KG1 (cell line): ENCODE data around the gene GPR146.
"Not testable (repeated sequence)": the region's sequence is repeated elsewhere in the genome, so short reads cannot be mapped to it uniquely, and the experiment has no call there.

Experiments
- DNase-seq: peaks from one replicate; lab custom pipeline; 2025; lab: John Stamatoyannopoulos, UW

Gene GPR146, protein sequence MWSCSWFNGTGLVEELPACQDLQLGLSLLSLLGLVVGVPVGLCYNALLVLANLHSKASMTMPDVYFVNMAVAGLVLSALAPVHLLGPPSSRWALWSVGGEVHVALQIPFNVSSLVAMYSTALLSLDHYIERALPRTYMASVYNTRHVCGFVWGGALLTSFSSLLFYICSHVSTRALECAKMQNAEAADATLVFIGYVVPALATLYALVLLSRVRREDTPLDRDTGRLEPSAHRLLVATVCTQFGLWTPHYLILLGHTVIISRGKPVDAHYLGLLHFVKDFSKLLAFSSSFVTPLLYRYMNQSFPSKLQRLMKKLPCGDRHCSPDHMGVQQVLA

DNA sequence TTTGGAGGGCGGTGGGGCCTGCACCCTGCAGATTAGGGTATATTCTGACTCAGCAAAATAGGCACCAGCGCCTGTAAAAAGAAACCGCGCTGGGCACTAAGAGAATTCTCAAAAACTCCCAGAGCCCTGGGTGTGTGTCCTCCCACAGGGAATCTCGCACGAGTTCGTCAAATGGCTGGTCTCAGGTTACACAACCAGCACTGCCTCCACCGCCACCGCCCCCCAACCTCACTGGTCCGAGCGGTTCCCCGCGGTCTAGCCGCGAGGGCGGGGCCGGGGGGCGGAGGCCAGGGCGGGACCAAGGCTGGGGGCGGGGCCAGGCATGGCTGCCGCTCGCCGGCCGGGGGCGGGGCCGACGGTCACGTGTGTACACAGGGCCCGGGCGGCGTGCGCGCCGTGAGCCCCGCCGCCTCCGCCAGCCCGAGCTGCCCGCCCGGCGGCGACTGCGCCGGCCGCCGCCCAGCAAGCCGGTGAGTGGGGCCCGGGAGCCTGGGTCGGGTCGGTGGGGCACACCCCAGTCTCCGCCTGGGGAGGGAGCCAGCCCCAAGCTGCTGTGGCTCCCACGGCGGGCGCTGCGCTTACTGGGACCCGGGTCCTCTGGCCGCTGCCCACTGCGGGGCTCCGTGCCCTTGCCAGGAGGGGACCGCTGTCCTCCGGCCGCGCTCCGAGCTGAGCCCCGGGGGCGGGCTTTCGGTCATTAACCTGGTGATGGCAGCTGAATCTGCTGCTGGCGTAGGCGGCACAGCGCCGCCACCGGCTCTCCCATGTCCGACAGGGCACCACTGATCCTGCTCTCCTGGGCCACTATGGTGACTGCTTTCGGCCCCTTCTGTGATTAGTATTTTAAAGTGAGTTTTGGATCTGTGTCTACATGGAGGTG, at the start of gene GPR146:
GPR146 (plus strand) TSS at position 358 of the 880 bp plus-strand sequence. CDS start 12,970 bp downstream, outside the sequence.
- peak; percentile 77 for DNase-seq

DNA sequence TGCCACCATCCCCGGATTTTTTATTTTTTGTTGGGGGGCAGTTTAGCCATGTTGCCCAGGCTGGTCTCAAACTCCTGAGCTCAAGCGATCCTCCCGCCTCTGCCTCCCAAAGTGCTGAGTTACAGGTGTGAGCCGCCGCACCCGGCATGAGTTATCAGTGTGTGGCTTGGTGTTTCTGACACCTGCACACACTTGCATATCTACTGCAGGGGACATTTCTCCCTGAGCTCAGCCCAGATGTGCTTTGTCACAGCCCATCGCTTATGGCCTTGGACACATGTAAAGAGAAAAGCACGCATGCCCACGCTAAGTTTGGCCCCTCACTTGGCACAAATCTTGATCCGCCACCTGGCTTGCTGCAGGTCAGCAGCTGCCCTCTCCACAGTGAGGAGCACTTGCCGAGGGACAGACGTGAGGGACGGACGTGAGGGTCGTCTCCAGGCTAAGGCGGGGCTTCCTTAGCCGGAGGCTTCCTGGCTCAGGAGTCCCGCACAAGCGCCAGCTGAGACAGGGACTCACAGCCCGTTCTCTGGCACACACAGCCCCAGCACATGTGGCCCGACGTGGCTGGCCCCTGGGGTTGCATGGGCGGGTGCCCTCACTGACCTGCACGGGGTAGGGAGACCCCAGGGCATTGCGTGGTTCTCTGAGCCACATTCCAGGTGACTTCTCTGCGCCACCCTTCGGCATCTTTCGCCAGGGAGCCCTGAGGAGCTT, 49.6 kb upstream of the GPR146 start:
- DNase-seq: no peak

DNA sequence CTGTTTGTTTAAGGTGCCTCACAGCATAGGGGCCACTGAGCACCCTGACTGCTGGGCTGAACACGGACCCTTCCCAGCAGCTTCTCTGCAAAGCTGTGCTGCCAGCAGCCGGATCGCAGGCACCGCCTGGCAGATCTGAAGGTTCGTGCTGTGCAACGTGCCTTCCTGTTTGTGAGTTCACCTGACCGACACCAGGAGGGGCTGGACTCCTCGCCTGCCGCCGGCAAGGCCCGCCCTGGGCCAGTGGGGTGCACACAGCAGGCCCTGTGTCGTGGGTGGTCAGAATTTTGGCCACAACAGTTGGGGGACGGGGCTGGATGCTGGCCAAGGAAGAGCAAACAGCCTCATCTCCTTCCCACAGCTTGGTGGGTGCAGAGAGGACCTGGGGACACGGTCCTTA, 48.8 kb upstream of the GPR146 start:
- no peak for DNase-seq

DNA sequence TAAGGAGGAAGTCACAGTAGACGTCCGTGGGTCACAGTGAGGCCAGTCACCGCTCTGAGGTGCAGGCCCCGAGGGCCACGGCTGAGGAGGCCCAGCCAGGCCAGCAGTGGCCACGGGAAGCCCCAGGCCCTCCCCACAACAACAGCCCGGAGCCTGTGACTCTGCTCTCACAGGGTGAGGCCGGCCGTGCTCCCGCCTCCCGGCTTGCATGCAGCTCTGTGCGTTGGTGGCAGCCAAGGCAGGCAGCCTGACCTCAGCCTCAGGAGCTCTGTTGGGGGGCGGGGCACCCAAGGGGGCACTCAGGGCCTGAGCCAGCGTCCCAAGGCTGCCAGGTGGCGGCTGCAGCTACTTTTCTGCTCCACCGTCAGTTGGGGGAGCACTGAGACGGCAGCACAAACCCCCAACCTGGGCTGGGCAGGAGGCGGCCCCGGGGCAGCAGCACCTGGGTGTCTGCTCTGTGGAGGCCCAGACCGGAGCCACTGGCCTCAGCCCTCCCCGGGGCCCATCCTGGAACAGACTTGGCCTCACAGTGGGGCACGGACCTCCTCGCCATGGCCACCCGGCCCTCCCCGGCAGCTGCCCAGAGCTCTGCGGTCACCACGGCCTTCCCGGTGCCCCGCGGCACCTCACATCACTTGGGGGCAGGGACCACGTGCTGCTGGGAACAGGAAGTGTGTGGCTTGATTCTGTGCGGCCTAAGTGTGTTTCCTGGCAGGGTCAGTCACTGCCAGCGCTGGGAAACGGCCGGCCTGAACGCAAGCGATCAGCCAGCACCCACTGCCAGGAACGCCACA, 48.1 kb upstream of the GPR146 start:
- no peak for DNase-seq

DNA sequence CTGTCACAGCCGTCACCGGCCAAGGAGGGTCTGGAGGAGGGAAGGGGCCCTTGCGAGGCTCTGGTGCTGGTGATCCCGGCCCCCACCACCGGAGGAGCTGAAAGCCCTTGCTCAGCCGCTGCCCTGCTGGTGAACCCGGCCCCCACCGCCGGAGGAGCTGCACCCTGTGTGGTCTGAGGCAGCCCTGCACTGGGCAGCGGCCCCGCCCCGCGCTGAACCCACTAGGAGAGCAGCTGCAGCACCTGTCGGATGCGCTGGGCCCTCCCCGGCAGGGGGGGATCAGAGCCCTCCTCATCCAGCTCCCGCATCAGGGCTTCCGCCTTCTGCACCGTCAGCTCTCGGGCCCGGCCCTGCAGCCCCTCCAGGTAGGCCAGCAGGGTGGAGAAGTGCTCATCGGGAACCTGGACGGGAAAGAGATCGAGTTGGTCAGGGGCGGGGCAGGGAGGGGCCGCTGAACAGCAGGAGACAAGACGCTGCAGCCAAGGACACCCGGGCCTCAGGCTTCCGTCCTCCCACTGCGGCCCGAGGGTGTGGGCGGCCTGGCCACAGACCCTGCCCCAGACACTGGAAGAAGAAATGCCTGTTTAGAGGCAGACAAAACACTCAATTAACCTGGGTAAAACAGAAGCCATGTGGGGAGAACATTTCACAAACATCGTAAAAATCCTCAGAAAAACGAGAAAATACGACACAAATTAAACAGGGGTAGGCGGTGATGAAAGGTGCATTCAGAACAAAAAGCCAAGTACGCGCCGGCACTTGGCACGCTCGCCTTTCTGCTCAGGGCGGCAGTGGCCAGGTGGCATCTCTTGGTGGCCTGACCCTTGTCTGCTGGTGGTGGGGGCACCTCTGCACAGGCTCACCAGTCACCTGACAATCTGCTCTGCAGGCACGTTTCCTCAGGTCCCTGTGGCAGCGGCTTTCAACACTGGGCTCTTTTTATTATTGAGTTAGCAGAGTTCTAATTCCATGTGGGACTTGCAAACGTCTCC, 46.6 kb upstream of the GPR146 start:
- DNase-seq: no peak

DNA sequence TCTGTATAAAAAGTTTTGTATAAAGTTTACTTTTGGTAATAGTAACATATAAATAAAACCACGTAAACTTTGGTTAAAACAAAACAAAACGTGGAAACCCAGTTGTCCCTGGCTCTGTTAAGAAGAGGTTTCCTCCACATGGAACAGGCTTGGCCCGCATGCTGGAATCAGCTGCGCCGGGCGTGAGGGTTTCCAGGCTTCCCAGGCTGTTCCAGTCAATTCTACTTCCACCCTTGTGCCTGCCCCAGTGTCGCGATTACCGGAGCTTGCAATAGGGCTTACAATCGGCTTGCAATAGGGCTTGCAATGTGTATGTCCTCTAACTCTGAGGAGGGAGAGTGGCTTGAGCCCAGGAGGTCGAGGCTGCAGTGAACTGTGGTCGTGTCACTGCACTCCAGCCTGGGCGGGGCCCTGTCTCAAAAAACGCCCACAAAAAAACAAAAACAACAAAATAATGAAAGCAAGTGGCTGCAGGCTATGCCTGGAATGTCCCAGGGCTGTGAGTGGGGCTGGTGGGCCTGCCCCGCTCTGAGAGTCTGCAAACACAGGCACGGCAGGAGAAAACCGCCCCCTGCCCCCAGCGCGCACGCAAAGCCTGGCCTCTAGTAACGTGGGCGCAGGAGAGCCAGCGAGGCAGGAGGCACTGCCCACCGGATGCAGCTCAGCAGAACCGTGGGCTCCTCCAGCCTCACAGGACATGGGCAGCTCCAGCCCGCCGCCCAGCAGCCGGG, 45.0 kb upstream of the GPR146 start:
- DNase-seq: no peak

DNA sequence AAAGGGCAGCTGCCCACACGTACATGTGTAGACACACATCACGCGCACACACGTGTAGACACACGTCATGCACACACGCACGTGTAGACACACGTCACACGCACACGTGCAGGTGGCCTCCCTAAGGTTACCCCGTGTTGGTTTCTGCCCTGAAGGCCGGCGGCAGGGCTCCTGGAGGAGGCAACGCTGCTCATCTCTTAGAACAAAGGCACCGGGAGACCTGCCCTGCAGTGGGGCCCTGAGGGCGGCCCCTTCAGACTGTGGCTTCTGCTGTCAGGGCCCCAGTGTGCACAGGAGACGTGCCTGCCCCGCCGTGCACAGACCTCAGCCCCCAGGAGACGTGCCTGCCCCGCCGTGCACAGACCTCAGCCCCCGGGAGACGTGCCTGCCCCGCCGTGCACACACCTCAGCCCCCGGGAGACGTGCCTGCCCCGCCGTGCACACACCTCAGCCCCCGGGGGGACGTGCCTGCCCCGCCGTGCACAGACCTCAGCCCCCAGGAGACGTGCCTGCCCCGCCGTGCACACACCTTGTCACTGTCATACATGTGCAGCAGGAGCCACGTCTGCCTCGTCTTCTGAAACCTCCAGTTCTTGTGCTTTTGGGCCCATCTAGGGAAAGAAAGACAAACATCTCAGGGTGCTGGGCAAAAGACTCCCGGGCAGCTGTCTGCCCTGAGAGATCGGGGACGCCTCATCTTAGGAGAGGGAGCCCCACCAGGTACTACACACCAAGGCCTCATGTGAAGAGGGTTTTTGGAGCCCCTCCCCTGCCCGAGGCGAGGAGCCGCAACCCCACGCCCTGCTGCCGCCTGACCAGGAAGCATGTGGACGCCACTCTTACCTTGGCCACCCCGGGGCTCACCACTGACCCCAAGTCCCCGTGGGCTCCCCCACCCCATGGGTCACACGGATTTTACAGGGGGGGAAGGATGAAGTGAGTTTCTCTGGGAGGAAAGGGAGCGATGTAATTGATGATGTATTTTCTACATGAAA, 44.1 kb upstream of the GPR146 start:
- DNase-seq: no peak

DNA sequence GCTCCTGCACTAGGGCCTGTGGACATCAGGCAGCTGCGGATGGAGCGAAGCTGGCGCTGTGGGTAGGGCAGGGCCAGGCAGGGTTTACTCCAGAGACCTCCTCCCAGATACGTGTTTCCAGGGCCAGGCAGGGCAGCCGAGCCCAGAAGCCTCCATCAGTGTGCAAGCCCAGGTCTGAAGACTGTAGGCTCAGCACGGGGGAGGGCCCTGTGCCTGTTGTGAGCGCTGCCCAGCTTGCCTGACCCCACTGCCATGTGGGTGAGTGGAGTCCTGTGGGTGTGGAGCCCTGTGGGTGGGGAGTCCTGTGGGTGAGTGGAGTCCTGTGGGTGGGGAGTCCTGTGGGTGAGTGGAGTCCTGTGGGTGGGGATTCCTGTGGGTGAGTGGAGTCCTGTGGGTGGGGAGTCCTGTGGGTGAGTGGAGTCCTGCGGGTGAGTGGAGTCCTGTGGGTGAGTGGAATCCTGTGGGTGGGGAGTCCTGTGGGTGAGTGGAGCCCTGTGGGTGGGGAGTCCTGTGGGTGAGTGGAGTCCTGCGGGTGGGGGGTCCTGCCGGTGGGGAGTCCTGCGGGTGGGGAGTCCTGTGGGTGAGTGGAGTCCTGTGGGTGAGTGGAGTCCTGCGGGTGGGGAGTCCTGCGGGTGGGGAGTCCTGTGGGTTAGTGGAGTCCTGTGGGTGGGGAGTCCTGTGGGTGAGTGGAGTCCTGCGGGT, 43.1 kb upstream of the GPR146 start:
- not testable (repeated sequence) for DNase-seq

DNA sequence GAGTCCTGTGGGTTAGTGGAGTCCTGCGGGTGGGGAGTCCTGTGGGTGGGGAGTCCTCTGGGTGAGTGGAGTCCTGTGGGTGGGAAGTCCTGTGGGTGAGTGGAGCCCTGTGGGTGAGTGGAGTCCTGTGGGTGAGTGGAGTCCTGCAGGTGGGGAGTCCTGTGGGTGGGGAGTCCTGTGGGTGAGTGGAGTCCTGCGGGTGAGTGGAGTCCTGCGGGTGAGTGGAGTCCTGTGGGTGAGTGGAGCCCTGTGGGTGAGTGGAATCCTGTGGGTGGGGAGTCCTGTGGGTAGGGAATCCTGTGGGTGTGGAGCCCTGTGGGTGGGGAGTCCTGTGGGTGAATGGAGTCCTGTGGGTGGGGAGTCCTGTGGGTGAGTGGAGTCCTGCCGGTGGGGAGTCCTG, 42.3 kb upstream of the GPR146 start:
- not testable (repeated sequence) for DNase-seq

DNA sequence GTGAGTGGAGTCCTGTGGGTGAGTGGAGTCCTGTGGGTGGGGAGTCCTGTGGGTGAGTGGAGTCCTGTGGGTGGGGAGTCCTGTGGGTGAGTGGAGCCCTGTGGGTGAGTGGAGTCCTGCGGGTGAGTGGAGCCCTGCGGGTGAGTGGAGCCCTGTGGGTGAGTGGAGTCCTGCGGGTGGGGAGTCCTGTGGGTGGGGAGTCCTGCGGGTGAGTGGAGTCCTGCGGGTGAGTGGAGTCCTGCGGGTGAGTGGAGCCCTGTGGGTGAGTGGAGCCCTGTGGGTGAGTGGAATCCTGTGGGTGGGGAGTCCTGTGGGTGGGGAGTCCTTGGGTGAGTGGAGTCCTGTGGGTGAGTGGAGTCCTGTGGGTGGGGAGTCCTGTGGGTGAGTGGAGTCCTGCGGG, 41.9 kb upstream of the GPR146 start:
- DNase-seq: not testable (repeated sequence)

DNA sequence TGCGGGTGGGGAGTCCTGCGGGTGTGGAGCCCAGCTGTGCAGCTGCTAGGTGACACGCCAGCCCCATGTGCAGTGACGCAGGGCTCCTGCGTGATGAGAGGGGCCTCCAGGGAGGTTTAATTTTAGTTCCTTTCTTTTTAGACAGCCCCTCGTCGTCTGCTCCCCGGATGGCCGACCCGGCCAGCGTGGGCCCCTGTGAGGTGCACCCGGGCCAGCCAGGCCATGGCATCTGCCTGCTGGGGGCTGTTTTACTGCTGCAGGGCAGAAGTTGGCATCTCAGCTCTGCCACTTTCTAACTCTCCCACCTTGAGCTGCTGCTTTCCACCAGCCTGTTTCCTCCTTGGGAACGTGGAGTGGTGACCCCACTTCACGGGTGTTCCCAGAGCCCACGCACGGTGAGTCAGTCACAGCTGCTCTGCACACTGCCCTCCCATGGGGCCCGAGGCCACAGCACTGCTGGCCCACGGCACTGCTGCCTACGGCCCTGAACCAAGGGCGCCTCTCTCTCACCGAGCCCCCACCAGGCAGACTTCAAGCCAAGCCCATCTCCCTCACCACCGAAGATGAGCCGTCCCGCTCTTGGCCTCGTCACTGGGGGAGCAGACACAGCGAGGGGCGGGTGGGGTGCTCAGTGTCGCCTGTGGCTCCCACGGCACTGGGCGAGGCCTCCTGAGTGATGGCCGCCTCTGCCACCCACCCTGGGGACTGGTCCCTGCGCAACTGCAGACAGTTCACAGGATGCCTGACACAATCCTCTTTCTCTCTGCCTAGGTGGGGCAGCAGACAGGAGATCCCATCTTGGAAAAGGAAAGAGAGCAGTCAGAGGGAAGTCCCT, 40.1 kb upstream of the GPR146 start:
- no peak for DNase-seq

DNA sequence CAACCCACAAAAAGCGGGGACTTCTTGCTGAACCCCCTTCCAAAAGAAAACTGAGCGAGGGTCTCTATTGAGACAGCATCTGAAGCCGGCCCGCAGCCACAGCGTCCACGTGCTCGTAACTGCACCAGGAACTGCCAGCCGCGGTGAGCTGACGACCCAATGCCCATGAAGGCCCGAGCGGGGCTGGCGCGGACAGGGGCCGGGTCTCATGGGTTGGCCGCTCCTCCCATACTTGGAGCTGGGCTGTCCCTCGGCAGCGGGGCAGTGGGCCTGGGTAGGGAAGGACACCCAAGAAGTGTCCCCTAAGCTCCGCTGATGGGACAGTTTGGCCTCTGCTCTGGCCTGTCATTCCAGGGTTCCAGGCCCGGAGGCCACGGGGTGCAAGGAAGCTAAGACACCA, 39.0 kb upstream of the GPR146 start:
- DNase-seq: no peak

DNA sequence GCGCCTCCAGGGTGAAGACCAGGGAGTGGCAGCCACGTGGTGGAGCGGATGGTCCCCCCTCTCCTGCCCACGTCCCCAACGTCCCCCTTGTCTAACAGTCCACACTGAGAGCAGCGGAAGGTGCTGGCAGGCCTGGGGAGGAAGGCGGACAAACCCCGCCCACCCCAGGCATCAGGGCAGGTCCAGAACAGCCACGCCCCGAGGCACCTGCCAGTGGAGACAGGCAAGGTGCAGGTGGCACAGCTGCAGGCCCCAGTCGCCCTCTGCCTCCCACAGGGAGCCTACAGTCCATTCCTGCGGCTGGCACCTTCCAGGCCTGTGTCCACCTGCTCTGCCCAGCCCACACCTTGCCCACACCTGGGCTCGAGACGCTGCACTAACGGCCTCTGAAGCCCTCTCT, 36.4 kb upstream of the GPR146 start:
- no peak for DNase-seq

DNA sequence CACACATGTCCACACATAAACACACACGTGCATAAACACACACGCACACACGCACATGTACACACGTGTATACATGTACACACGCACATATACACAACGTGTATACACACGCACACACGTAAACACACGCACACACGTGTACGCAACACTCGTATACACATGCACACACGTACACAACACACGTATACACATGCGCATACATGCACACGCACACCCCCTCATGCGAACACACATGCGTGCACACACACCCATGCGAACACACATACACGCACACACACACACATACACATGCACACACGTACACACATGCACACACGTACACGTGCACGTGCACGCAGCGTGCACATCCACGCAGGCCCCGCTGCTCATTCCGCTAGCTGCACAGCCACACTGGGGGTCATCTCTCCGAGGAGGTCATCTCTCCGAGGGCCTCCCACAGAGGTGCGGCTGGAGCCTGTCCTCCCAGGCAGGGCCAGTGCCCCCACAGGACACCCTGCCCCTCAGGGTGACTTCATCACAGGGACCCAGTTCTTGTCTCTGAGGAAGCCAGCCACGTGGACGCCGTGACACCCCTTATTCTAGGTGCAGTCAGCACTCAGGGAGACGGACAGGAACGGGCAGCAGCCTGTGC, 35.5 kb upstream of the GPR146 start:
- no peak for DNase-seq

DNA sequence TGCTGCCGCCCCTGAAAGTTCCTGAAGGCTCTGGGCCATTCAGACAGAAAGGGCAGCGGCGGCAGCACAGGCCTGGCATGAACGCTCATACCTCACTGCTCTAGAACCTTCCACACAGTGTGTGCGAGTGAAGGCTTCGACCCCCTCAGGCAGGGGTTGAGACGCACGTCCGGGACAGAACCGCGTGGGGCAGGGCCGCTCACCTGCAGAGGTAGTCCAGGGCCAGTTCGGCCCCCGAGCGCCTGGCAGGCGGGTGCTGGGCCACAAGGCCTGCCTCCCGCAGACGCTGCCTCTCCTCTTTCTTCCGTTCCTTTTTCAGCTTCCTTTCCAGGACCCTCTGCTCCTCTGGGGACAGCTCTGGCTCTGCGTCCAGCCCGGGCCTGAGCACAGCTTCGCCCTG, 34.6 kb upstream of the GPR146 start:
- DNase-seq: no peak

DNA sequence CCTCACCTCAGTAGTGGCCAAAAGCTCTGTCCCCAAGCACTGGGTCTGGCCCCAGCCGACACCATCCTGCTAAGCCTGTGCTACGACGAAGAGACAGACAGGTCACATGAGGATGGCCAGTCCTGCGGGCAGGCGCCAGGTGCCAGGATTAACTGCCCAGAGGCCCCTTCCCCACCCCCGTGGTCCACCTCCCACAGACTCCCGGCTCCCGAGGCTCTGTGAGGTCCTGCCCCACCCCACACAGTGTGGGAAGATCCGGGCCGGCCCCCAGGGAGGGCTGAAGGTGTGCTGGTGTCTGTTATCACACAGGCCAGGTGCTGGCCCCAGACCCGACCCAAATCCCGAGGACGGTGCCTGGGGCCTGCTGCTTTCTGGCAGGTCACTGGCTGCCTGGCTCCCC, 34.1 kb upstream of the GPR146 start:
- DNase-seq: no peak
